NCI-H446 treated with DMSO at 0.1 percent for 48 hours (cell line): Measurements from ENCODE around the gene SUN1.
"Not testable (repeated sequence)": the region's sequence is repeated elsewhere in the genome, so short reads cannot be mapped to it uniquely, and the experiment has no call there.

Experiments used
- DNase-seq: peaks from one replicate; lab custom pipeline; 2025; lab: John Stamatoyannopoulos, UW

The SUN1 gene

DNA sequence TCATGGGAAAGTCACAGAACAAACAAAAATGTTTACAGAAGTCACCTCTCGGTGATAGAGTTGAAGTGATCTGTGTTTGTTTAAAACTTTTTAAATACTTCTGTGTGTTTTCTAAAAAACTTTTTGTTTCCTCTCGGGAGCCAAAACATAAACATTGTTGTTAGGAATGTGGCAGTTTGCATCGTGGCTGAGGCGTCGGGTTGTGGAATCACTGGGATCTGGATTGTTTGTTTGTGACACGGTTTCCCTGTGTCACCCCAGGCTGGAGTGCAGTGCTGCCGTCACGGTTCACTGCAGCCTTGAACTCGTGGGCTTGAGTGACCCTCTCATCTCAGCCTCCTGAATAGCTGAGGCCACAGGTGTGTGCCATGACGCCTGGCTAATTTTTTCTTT is 29.0 kb upstream of the SUN1 start:
- DNase-seq, result no peak

- not testable (repeated sequence) for DNase-seq
These were observed 28.5 kb upstream of the SUN1 start for GRCh38 chr7:803796-804195.

DNA sequence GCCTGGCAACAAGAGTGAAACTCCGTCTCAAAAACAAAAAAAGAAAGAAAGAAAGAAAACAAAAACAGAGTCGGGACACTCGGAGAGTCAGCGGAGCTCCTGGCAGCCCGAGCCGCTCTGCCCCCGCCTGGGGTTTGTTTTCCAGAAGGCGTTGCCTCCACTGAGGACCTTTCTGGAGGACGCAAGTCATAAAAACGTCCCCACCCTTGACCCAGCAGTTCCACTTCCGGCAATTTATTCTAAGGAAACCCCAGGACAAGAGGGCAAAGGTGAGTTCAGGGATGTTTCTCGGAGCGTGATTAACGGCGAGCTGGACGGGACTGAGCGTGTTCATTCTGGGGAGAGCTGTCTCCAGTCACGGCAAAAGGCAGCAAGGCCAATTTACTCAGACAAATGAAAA is 27.0 kb upstream of the SUN1 start:
- no peak for DNase-seq

DNA sequence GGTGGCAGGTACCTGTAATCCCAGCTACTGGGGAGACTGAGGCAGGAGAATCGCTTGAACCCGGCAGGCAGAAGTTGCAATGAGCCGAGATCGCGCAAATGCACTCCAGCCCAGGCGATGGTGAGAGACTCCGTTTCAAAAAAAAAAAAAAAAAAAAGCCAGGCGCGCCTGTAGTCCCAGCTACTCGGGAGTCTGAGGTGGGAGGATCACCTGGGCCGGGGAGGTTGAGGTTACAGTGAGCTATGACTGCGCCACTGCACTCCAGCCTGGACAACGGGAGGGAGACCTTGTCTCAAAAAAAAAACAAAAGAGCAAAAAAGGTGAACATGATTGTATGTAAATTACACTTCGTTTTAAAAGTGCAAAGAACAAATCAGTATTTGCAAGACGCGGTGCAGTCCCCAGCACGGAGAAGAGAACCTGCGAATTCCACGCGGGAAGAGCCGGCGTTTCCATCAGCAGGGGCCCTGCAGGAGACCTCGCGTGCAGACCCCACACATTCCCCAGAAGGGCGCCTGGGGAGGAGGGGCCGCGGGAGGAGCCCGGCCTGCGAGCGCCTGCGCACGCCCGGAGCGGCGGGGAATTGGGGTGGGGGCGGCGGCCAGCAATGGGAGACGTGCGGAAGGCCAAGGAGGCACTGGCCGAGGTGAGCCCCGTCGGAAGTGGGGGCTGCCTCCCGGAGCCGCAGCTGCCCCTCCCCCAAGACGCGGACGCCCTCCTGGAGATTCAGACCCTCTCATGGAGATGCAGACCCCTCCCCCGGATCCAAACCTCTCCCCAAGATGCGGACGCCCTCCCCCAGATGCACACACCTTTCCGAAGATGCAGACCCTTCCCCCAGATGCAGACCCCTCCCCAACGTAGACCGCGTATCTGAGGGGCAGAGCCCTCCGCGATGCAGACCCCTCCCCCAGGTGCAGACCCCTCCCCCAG is 16.7 kb upstream of the SUN1 start:
- DNase-seq, result no peak

DNA sequence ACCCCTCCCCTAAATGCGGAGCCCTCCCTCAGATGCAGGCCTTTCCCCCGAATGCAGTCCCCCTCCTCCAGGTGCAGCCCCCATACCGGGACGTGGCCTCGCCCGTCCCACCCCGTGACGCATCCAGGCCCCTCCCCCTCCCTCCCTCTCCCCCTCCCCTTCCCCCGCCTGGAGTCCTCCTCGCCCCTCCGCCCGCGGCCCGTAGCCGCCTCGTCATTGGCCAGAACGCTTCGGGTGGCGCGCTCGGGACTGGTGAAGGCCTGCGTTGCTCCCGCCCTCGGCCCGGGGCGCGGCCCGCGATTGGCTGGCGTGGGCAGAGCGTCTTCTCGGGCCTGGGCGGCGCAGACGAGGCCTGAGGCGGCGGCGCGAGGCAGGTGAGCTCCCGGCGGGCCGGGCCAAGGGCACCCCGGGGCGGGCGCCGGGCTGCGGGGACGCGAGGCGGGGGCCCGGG is 16.0 kb upstream of the SUN1 start:
- DNase-seq, result peak; percentile 93

GRCh38 chr7:816751-817671 is 15.3 kb upstream of the SUN1 start:
- no peak for DNase-seq

GRCh38 chr7:818031-818699 is 14.1 kb upstream of the SUN1 start:
- DNase-seq, result peak; percentile 47

DNA sequence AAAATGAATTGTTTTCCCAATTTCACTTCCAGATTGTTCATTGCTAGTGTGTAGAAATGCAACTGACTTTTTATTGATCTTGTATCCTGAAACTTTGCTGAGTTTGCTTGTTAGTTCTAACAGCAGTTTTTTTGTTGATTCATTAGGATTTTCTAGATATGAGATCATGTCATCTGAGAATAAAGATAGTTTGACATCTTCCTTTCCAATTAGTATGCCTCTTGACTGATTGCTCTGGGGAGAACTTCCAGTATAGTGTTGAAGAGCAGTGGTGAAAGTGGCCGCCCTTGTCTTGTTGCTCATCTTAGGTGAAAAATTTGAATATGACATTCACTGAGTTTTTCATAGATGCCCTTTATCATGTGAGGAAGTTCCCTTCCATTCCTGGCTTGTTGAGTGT is 11.9 kb upstream of the SUN1 start:
- DNase-seq, result no peak

DNA sequence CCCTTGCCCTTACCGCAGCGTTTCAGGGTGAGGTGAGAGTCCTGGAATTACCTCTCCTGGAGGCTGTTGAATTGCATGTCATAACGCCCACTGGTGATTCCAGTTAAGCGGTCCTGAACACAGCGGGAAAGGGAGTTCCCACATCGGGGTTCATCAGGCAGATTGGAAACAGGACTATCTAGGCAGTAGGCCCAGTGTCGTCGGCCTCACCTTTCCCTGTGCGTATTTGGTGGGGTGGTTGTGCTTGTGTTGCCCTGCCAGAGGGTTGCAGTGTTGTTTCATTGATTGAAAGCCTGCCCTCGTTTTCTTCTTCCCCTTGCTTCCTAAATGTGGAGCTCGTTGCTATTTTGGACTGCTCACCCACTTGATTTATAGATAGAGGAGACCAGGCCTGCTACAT is 10.6 kb upstream of the SUN1 start:
- no peak for DNase-seq

DNA sequence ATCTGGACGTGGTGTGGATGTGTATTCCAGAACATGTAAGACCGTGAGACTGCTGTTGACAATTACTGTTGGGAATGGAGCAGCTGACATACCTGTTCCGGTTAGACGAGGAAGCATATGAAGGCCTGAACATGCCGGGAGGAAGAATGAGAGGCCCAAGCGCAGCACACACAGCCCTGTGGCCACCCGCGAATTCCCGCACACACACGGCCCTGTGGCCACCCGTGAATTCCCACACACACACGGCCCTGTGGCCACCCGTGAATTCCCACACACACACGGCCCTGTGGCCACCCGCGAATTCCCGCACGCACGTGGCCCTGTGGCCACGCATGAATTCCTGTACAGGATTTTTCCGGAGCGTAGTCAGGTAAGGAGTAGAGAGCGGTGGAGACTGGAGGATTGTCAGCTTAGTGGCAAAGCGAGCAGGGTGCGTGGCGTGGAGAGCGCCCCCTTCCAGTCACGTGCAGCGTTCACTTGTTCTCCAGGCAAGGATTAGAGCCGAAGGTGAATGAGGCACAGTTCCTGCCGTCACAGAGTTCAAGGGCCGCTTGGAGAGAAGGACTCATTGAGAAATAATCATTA is 9.5 kb upstream of the SUN1 start:
- DNase-seq, result no peak

DNA sequence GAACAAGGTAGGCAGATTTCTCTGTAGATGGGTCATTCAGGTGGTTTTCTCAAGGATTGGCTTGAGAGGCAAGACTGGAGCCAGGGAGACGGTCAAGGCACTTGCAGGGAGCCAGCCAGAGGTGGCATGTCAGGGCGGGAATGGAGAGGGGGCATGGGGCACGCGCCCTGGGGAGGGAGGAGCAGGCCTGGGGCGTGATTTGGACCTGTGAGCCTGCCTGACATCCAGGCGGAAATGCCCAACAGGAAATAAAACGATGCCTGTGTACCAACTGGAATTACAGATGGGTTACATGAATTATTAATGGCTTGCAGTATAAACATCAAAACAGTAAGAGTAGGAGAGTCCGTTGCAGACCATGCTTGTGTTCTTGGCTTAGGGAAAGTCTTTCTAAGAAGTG is 8.6 kb upstream of the SUN1 start:
- peak; percentile 16 for DNase-seq

GRCh38 chr7:824081-824480 is 8.2 kb upstream of the SUN1 start:
- no peak for DNase-seq

GRCh38 chr7:824664-825063 is 7.6 kb upstream of the SUN1 start:
- DNase-seq, result no peak

DNA sequence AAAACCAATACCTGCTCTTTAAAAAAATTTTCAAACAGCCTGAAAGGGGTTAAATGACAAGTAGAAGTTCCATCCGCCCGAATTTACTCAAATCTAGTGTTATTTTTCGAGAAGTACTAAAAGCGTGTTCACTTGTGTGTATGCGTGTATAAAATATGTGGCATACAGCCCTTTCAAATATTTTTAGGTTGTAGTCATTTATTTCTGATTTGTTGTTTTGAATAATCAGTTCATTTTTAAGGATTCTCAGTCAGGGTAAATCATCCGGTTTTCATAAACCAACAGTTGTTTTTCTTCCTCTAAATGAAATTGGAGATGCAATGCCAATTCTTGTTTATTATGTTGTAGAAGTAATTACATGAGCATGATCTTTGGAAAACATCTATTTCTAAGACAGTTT is 6.9 kb upstream of the SUN1 start:
- DNase-seq, result no peak

DNA sequence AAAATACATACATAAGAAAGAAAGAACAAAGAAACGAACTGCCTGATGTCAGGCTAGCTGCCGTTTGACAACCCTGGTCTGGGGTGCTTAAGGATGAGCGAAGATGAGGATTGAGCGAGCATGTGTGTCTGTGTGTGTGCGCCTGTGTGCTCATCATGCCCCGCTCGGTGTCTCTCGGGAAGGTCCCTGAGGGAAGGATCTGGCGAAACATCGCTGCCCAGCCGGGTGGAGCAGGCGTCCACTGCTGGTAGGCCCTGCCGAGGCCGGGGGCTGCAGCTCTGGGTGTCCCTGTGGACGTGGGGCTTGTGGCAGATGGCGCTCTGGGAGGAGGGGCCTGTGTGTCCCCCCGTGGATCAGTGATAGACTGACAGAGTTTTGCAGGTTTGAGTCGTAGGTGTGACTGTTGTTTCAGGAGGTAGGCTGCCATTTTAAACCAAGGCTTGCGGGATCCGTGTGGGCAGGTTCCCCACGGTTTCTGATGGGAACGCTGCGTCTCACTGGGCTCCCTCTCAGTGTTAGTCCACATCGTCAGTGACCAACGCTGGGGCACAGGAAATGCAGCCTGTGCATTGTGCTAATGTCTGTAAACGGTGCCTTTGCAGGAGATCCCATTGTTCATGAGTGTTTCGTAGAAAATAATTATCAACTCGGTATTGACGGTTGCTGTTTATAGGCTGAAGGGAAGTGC is 5.9 kb upstream of the SUN1 start:
- no peak for DNase-seq

DNA sequence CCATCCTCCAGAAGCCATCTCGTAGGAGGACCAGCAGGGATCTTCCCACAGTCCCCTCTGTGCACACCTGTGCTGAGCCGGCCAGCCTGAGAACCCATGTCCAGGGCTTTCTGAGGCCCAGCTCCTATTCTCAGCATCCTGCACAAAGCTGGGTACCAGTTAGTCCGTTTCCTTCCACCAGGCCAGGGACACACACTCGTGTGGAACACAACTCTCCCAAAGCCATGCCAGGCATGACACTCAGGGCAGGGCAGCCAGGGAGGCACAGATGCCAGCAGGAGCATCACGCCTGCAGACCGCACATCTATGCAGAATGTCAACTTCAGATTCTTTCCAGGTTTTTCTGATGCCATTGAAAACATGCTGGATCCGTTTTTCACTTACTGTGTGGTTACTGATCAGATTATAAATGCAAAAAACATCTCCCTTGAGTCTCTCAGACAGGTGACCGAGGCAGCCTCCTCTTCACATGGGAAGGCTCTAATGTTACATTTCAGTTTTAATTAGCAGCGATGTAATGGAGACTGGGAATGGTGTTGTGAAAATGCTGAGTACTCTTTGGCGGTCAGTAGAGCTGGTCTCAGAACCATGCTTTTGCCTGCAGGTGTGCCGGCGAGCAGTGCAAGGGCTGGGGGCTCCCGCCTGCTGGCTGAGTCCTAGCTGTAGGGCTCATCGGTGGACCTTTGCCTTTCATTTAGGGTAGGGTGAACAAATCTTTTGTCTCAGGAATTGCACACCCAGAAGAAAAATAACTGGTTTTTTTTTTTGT is 3.3 kb upstream of the SUN1 start:
- DNase-seq, result no peak

- no peak for DNase-seq
These were observed 2.2 kb upstream of the SUN1 start for GRCh38 chr7:830069-830468.

- DNase-seq, result no peak
These were observed 595 bp upstream of the SUN1 start for GRCh38 chr7:831596-832166.

DNA sequence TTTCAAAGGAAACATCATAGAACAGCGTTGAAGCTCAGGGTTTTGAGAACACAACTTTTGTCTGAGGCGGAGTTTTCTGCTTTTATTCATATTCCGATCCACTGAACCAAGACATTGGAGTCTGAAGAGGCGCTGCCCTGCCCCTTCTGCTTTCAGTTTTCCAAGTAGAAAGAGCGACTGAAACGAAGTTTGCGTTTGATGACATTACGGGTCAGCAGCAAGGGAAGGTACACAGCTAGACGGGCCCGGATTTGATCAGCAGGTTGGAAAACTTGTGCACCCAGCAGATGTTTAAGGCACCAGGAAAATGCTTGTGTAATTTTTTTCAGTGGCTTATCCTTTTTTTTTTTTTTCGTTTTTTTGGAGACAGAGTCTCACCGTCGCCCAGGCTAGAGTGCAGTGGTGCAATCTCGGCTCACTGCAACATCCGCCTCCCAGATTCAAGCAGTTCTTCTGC is 720 bp downstream of the SUN1 start:
- DNase-seq, result no peak

DNA sequence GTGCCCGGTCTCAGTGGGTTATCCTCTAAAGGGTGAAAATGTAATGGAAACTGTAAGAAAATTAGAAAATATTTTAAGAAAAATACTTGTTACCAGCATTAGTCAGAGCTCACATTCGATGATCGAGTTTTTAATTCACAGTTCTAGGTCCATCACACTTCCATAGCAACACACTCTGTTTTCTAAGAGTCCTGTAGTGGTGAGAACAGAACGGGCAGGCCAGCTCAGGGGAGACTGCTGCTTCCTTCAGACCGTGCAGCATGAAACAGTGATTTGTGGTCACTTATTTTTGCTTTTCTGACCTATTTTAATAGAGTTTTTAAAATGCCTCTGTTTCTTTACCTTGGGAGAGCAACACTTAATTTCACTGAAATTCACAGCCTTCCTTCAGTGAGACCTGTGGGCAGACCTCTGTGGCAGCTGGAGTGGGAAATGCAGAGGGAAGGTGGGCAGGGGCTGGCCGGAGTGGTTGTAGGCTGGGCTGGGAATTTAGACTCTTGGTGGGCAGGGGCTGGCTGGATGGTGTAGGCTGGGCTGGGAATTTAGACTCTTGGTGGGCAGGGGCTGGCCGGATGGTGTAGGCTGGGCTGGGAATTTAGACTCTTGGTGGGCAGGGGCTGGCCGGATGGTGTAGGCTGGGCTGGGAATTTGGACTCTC is 1.5 kb downstream of the SUN1 start:
- no peak for DNase-seq
